Stimulated activated CD4-positive, alpha-beta T cell treated with anti-CD3 and anti-CD28 coated beads, TNF-alpha, amount 100 ng/mL, for 1 hour (primary cell): ENCODE results near the gene MRPL30.
"Not testable (repeated sequence)": the region's sequence is repeated elsewhere in the genome, so short reads cannot be mapped to it uniquely, and the experiment has no call there.

ENCODE experiments used
- DNase-seq, 3 donors: peaks; one replicate each; pipeline ENCODE4 v3.0.0-alpha.2; 2020; ENCODE audit warnings: low read depth in 3 of 3, low spot score in 1 of 3

MRPL30 gene

DNA sequence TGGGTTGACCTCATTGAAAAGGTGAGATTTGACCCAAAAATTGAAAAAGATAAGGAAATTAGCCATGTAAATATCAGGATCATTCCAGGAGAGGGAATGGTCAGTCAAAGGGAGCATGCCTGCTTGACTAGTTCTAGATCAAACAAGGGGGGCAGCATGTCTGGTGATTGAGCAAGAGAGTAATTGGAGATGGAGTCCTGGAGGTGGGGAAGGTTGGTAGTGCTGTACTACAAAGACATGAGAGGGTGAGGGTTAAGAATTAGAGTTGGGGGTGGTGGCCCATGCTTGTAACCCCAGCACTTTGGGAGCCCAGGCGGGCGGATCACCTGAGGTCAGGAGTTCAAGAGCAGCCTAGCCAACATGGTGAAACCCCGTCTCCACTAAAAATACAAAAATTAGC lies 2.0 kb downstream of the MRPL30 start:
- no peak for DNase-seq

DNA sequence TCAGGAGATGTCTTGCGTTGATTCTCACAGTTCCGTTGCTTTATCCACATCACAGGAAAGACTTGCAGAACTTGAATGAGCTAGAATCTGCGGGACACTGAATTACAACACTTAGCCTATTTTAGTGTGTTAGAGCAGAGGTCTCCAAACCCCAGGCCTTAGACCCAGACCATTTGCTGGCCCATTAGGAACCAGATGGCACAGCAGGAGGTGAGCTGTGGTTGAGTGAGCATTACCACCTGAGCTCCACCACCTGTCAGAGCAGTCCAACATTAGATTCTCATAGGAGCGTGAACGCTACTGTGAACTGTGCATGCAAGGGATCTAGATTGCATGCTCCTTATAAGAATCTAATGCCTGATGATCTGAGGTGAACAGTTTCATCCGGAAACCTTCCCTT lies 3.8 kb downstream of the MRPL30 start:
- no peak for DNase-seq

DNA sequence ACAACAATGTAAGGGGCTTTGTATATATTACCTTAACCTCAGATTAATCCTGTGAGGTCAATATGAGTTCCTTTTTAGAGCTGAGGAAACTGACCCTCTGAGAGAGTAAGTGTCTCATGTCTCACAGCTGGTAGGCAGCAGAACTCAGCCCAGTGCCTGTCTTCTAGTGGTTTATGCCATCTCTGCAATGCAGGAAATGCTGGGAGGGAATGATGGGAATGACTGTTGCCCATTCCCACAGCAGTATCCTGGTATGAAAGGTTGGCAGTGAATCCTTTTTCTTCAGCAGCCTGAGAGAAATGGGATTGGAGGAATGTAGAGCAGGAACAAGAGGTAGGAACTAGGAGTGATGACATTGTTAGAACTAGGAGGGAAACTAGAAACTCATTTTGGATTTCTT lies 6.0 kb downstream of the MRPL30 start:
- no peak for DNase-seq

DNA sequence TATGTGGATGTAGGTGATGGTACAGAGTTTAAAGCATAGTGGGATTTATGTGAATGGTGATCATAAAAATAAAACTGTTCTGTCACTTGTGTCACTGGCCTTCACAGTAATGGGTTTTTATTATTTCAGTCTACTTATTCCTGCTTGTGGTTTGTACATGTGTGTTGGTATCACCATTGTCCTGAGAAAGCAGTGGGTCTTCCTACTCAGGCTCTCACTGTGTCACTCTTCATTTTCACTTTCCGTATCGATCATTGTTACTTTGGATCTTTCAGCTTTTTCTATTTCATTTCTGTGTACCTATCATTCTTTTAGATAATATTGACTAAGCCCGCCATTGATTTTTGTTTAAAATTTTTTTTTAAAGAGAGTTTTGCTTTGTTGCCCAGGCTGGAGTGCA lies 7.4 kb downstream of the MRPL30 start:
- no peak for DNase-seq

DNA sequence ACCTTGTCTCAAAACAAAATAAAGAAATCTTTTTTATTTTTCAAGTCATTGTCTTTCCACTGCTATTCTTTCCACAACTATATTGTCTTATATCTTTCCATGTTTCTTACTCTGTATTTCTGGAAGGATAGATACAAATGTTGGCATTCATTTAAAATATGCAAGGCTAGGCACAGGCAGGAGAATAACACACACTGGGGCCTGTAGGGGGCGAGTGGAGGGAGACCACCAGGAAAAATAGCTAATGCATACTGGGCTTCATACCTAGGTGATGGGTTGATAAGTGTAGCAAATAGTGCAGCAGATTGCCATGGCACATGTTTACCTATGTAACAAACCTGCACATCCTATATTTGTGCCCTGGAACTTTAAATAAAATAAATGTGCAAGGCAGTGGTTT lies 9.6 kb downstream of the MRPL30 start:
- DNase-seq = no peak

DNA sequence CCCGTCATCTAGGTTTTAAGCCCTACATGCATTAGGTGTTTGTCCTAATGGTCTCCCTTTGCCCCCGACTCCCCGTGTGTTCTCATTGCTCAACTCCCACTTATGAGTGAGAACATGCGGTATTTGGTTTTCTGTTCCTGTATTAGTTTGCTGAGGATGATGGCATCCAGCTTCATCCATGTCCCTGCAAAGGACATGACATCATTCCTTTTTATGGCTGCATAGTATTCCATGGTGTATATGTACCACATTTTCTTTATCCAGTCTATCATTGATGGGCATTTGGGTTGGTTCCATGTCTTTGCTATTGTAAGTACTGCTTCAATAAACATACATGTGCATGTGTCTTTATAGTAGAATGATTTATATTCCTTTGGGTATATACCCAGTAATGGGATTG lies 11.4 kb downstream of the MRPL30 start:
- DNase-seq = not testable (repeated sequence)

DNA sequence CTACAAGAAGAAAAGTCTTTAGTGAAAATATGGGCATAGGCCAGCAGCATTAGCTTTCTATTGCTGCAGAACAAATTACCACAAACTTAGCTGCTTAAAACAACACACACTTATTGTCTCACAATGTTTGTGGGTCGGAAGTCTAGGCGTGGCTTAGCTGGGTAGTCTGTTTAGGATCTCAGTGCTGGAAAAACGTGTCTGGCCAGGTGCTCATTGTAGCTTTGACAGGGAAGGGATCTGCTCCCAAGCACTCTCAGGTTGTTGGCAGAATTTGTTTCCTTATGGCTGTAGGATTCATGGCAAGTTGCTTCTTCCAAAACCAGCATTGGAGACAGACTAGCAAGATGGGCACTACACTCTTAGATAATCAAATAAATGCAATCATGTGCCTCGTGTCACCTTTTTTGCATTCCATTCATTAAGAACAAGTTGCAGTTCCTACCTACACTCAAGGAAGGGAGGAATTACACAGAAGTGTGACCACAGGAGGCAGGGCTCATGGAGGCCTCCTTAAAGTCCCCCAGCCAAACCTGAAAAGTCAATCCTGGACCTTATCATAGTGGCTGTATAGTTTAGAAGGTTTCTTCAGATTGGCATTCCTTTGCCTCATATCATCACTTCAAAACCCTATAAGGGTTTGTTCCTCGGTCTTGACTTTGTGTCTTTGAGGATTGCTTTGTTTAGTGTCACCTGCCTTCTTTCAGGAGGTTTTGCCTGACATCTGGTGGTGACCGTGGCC lies 17.3 kb downstream of the MRPL30 start:
- no peak for DNase-seq

DNA sequence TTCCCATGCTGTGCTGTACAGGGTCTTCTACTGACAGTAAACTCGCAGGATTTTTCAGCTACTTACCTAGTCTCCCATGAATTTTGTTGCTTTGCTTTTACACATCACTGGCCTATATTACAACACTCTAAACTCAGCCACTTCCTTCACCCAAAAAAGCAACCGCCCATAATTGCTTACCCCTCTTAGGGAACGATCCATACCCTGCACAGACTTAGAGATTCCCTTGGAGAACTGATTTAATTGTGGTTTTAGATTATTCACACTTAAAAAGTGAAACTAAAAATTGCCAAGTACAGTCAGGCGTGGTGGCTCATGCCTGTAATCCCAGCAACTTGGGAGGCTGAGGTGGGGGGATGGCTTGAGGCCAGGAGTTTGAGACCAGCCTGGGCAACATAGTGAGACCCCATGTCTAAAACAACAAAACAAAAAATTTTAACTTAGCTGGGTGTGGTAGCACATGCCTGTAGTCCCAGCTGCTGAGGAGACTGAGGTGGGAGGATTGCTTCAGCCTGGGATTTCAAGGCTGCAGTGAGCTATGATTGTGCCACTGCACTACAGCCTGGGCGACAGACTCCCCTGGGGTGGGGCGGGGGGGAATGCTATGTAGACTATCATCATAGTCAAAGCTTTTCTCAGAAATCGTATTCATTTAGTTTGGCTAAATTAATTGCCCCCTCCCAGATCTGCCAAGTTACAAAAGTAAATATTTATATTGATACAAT lies 19.3 kb downstream of the MRPL30 start:
- no peak for DNase-seq

DNA sequence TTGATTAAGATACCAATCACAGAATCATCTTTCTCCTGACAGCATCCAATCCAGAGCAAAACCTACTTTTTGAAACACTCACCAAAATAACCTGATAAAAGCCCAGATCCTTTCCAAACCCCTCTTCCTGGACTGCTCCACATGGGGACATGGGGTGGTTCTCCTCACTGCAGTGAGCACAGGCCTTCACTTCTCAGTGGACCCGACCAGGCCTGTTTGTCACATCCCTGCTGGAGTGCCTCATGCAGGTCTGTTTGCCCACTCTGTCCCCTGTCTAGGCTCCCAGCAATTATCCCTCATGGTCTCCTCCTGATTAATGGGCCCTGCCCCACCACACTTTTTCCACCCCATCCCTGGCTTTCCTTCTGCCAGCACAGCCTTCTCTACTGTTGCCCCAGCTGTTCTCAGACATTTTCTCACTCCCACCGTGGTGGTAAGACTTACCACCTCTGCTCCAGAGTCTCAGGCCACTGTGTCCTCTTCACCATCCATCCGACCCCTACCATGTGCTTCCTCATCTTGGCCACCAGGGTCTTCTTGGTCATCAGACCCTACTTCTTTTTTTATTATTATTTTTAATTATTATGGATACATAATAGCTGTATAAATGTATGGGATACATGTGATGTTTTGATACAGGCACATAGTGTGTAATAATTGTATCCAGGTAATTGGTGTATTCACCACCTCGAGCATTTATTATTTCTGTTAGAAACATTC lies 21.1 kb downstream of the MRPL30 start:
- DNase-seq = no peak

DNA sequence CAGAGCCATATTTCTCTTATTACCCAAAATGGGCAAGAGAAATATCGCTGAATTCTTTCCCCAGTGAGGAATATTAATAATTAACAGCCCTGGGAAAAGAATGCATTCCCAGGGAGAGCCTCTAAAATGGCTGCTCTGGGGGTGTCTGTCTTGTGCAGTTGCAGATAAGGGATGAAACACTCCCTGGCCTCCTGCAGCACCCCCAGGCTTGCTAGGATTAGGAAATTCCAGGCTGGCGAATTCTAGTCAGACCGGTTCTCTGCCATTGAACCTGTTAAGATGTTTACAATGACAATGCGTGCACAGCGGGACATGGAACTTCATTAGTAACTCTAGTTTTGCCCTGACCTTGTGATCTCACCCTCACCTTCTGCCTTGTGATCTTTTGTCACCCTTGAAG lies 24.5 kb downstream of the MRPL30 start:
- no peak for DNase-seq

DNA sequence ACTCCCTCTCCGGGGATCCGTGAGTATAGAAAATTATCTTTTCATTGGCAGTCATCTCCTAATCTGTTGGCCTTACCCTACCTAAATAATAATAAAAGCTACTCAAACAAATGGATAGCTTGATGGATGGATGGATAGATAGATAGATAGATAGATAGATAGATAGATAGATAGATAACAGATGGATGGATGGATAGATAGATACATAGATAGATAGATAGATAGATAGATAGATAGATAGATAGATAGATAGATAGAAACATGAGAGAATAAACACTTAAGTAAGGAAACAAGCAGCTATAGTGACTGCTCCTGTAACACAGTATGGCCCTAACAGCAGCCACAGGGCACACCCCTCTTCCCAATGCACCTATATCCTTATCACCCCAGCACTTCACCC lies 35.1 kb downstream of the MRPL30 start:
- no peak for DNase-seq

DNA sequence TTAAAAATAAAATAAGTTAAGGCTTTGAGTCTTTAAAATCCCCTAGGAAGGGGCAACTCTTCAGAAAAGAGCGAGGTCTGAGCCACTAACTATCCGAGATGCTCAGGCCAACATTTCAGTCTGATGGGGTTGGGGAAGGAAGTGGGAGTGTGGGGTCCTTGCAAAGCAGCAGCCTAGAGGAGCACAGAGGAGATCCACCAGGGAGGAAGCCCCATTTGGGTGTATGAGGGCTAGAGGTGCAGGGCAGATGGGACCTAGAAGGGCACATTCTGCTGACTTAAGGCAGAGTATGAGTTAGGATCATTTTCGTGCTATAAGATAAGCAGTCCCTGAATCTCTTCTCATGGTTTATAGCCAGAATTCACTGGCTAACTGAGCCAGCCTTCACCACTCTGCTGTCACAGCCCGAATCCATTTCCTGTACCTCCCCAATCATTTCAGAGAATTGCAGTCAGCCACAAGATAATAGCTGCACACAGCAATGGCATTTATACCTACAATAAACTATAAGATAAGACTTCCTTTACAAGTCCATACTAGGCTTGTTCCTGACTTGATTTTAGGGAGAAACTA lies 37.0 kb downstream of the MRPL30 start:
- no peak for DNase-seq

DNA sequence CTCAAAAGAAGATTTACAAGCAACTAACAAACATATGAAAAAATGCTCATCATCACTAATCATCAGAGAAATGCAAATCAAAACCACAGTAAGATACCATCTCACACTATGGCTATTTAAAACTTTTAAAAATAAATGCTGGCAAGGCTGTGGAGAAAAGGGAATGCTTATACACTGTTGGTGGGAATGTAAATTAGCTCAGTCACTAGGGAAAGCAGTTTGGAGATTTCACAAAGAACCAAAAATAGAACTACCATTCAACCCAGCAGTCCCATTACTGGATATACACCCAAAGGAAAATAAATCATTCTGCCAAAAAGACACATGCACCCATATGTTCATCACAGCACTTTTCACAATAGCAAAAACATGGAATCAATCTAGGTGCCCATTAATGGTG lies 52.2 kb downstream of the MRPL30 start:
- DNase-seq = not testable (repeated sequence)

DNA sequence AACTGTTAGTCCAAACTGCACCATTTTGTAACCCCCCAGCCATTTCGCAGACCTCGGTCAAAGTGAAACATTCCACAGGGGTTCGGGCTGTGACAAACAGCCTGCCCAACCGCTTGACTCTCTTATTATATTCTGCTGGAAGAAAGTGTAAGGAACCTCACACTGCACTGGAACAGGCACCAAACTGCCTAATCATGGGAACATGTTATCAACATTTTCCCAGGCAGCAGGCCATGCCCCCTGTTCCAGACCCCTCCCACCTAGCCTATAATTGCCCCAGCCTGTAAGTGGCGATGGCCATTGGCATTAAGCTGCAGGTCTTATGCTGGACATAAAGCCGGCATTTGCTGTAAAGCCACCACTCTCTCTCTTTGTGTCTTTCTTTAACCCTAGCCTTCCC lies 57.6 kb downstream of the MRPL30 start:
- DNase-seq = no peak

DNA sequence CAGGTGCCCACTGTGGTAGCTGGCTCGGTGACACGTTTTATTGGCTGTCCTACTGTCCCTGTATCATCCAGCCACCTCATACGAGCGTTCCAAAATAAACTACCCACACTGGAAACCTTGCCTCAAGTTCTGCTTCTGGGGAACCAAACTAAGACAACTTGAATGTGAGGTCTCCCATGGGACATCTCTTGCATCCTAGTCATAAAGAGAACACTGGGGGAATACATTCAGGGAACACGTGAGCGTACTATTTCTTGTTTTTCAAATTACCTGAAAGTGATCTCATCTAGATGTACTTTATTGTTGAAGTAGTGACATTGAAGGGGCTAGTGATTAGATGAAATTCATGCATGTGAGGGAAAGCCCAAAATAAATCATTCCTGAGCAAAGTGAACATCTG lies 59.4 kb downstream of the MRPL30 start:
- DNase-seq = no peak

DNA sequence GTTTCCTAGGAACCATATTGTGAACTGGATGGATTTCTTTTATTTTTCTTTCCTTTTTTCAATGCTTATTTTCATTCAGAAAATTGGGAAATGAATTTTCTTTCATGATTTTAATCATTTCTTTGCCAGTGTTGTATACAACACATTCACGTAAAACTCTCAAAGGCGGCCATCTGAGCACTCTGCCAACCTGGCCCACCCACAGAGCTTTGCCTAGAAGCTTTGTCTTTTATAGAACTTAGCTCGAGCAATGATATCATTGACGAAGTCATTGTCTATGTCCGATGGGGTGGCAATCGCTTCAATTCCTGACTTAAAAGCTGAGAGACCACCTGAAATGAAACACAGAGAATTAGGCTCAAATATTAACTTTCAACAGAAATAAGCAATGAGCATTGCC lies 61.2 kb downstream of the MRPL30 start:
- no peak for DNase-seq
